ENCODE measurements around the gene PPM1N.
A peak's percentile ranks its signal among the peaks of the same experiment; 100 is the strongest.
"Not testable (repeated sequence)": the region's sequence is repeated elsewhere in the genome, so short reads cannot be mapped to it uniquely, and the experiment has no call there.

Gene PPM1N

DNA sequence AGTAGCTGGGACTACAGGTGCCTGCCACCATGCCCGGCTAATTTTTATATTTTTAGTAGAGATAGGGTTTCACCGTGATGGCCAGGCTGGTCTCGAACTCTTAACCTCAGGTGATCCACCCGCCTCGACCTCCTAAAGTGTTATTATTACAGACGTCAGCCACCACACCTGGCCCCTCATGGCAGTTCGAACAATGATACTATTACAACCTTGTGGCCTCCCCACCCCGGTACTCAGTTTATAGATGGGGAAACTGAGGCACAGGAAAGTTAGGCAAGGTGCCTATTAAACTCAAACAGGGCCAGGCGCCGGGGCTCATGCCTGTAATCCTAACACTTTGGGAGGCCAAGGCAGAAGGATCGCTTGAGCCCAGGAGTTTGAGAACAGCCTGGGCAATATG lies 12.1 kb downstream of the PPM1N start:
- not testable (repeated sequence) for DNase-seq

DNA sequence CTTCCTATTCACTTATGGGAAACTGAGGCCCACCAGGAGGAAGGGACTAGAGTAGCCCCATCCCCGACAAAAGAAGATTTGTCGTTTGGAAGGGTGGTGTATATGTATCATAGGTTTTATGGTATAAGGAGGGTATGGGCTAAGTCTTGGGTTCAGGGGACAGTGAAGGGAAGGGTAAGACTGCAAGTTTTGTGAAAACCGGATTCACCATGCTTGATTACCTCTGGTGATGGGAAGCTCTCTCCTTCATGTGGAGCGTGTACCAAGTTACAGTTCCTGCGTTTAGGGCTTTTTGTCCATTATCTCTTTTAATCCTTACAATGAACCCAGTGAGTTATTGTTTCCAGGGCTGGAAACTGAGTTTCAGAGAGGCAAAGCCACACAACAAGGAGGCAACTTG lies 12.8 kb downstream of the PPM1N start:
- no peak for DNase-seq

DNA sequence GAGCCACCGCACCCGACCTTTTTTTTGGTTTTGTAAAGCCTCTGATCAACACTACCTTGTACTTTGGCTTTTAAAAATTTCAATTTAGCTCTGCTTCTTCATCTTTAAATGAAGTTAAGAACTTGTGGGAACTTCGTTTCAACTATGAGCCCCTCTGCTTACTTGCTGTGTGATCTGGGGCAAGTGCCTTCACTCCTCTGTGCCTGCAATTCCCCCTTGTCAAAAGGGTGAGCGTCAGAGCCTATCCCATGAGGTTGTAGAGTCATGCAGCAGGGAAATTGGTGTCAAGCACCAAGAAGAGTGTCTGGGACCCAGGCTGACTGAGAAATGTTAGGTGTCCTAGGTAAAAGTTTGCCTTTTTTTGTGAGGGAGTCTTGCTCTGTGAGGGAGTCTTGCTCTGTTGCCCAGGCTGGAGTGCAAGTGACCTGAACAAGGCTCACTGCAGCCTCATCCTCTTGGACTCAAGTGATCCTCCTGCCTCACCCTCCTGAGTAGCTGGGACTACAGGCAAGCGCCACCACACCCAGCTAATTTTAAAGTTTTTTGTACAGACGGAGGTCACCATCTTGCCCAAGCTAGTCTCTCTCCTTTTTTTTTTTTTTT lies 14.7 kb downstream of the PPM1N start:
- DNase-seq, result no peak

DNA sequence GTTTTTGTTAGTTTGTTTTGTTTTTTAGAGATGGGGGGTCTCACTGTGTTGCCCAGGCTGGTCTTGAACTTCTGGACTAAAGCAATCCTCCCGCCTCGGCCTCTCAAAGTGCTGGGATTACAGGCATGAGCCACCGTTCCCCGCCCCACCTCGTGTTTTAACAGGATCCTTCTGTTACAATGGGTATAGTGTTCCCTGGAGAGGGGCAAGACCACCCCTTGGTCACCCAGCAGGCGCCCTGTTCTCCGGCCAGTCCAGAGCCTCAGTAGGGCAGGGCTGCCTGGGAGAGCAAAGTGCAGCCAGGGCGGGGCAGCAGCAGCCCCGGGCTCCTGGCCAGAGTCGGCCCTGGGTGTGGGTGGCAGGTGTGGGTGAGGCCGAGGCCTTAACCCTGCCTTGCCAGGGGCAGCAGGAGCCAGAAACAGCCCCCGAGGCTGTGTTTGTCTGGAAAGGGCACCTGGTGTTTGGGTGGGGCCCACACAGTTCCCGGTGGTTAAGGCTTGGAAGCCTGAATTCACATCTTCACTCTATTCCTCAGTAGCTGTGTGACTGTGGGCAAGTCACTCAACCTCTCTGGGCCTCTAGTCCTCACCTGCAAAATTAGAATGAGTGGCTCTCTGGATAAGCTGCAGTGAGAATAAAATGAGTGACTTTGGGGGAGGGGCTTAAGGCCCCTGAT lies 16.3 kb downstream of the PPM1N start:
- DNase-seq, result no peak

DNA sequence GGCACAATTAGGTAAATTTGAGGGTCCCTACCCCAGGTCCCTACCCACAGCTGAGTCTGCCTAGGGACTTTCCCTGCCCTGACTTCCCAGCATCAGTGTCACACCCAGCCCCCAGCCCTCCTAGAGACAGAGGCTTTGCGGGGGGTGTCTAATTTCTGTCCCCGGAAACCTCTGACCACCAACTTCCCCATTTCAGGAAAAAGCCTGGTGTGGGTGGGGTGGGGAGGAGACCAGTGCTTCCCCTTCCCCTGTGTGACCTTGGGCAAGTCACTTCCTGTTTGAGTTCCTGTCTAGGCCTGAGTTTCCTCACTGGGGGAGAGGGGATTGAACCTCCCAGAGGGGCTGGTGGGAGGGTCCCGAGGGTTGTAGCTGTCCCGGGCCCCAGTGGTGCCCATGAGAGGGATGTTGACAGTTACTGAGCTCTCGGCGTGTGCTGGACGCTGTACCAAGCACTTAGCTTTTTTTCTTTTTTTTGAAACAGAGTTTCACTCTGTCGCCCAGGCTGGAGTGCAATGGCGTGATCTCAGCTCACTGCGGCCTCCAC lies 16.9 kb downstream of the PPM1N start:
- DNase-seq, result no peak

DNA sequence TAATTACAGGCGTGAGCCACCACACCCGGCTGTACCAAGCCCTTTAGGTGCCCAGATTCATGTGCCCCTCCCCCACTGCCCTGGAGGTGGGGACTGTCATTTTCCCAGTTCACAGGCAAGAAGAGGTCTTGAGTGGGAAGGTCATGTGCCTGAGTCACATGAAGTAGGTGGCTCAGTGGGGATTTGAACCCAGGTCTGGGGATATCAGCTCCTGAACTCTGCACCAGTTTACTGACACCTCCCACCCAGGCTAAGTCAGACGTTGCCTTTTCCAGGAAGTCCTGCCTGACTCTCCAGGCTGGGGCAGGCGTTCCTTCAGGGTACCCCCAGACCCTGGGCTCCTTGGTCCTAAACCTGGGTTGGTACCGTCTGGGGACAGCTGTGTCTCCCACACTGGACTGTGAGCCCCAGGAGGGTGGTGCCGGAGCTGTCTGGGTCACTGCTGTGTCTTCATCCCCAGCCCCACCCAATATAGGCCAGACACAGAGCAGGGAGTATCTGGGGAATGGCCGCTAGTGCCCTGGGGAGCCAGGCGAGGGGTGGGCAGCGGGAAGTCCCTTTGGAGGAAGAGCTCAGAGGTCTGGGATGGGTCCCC lies 17.7 kb downstream of the PPM1N start:
- DNase-seq, result no peak

DNA sequence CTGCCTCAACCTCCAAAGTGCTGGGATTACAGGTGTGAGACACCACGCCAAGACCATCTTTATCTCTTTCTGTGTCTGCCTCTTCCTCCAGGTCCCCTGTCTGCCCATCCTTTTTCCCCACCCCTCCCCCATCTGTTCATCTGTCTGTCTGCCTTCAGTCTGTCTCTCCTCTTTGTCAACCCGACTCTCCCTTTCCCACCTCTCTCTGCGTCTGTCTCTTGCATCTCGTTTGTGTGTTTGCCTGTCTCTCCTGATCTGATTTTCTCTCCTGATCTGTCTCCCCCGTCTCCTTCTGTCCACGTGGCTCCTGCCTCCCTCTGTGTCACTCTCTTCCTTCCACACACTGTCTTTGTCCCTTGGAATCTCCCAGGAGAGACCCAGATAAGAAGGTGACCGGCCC lies 19.0 kb downstream of the PPM1N start:
- no peak for DNase-seq

DNA sequence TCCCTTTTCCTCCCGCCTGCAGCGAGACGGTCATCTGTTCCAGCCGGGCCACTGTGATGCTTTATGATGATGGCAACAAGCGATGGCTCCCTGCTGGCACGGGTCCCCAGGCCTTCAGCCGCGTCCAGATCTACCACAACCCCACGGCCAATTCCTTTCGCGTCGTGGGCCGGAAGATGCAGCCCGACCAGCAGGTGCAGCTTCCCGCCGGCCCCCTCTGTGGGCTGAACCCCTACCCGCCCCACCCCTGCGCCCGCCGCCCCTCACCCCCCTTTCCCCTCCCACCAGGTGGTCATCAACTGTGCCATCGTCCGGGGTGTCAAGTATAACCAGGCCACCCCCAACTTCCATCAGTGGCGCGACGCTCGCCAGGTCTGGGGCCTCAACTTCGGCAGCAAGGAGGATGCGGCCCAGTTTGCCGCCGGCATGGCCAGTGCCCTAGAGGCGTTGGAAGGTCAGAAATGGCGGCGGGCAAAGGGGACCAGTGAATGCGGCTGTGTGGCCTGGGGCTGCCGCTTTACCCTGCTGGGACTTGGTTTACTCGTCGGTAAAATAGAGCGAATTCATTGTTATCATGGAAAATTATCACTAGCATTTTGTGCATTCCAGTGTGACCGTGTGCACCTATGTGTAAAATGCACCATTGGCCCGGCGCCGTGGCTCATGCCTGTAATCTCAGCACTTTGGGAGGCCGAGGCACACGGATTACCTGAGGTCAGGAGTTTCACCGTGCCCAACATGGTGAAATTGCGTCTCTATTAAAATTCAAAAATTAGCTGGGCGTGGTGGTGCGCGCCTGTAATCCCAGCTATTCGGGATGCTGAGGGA lies 19.6 kb downstream of the PPM1N start:
- DNase-seq, result no peak

DNA sequence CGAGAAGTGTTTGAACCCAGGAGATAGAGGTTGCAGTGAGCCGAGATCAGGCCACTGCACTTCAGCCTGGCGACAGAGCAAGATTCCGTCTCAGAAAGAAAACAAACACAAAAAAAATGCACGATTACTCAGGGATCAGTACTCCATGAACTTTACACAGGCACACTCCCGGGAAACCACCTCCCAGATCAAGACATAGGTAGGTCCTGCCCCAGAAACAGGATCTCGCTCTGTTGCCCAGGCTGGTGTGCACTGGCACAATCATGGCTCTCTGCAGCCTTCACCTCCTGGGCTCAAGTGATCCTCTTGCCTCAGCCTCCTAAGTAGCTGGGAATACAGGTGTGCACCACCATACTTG lies 20.2 kb downstream of the PPM1N start:
- DNase-seq, result no peak

DNA sequence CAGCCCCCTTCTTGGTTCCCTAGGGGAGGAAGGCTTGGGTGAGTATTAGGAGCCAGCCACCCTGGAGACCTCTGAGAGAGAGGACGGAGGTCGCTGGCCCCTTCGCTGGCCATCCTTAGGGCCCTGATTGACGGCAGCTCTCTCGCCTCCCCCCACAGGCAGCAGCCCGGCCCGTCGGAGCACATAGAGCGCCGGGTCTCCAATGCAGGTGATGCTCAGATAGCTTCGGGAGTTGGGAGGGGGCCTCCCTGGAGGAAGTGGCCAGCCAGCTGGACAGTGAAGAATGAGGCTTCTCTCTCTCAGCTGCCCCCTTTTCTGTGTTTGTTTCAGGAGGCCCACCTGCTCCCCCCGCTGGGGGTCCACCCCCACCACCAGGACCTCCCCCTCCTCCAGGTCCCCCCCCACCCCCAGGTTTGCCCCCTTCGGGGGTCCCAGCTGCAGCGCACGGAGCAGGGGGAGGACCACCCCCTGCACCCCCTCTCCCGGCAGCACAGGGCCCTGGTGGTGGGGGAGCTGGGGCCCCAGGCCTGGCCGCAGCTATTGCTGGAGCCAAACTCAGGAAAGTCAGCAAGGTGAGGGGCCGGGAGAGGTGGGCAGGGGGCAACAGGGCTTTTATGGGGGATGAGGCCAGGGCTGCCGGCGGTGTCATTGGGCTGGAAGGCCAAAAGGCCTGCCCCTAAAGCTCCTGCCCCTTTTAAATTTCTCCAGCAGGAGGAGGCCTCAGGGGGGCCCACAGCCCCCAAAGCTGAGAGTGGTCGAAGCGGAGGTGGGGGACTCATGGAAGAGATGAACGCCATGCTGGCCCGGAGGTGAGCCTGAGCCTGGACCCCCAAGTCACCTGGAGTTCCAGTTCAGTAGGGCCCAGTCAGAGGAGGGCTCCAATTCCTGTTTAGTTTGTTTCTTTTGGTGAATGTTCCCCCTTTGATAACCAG lies 24.0 kb downstream of the PPM1N start:
- DNase-seq, result no peak

DNA sequence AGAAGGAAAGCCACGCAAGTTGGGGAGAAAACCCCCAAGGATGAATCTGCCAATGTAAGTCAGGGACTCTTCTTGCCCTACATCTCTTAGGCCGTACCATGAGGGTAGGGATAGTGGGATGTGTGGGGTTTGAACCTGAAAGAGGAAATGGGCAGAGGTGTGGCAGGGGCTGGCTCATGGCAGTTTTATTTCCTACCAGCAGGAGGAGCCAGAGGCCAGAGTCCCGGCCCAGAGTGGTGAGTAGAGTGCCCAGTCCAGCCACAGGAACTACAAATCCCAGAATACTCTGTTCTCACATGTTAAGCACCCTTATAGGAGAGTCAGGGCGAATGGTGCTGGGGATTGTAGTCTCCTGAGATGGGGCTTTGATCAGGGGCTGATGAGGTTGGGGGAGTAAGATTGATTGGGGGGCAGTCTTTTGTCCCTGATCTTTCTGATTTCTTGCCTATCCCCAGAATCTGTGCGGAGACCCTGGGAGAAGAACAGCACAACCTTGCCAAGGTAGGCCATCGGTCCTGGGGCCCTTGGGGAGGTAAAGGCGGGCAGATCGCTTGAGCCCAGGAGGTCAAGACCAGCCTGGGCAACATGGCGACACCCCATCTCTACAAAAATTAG lies 25.5 kb downstream of the PPM1N start:
- peak; percentile 58 to 90 for DNase-seq

DNA sequence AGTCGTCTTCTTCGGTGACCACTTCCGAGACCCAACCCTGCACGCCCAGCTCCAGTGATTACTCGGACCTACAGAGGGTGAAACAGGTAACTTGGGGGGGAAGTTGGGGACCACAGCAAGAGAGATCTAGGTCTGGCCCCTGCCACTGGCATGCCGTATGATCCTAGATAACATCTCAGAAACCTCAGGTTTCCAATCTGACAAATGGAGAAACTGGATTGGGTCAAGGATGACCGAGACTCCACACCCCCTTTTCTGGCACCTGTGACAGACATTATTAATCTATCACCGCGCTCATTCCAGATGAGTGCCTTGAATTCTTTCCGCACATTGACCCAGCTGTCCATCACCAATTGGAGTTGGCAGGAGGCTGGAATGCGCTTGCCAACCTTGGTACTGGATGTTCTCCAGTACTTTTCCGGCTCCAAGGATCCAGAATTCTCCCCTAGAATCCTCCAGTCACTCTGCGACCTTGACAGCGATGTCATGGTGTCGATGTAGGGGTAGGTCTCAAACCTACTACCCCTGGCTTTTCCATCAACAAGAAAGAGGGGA lies 26.4 kb downstream of the PPM1N start:
- DNase-seq, result no peak

DNA sequence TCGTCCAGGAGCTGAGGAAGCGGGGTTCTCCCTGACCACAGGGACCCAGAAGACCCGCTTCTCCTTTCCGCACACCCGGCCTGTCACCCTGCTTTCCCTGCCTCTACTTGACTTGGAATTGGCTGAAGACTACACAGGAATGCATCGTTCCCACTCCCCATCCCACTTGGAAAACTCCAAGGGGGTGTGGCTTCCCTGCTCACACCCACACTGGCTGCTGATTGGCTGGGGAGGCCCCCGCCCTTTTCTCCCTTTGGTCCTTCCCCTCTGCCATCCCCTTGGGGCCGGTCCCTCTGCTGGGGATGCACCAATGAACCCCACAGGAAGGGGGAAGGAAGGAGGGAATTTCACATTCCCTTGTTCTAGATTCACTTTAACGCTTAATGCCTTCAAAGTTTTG lies 27.9 kb downstream of the PPM1N start:
- no peak for DNase-seq

DNA sequence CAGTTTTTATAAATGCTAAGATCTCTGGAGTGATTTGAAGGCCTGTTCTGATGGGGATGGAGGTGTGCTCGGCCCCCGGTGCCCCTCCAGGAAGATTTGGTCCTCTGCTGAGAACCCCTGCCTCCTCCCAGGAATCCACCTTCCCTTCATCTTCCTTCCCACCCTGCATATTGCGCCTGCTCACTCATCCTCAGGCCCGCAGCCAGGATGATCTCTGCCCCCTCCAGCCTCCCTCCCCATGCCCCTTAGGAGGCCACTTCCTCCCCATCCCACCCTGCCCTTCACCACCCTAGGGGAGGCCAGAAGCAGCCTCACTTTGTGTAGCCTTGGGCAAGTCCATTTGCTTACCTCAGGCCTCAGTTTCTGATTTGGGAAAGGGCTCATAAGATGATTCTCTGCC lies 28.7 kb downstream of the PPM1N start:
- DNase-seq, result no peak

DNA sequence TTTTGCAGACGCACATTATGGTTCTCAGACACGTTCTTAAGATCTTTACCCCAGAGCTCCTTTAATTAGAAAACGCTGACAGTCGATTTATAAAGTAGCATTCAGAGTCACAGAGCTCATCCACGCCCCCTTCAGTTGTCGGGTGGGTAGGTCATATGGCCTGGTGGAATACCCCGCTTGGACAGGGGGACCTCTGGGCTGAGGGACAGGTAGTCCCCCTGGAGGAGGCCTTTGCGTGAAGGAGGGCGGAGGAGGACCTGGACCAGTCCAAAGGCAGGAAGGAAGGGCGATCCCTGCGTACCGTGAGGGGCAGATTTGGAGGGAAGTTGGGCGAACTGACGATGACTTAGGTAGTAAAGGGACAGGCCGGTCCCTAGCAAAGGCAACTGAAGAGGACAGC lies 29.5 kb downstream of the PPM1N start:
- no peak for DNase-seq

DNA sequence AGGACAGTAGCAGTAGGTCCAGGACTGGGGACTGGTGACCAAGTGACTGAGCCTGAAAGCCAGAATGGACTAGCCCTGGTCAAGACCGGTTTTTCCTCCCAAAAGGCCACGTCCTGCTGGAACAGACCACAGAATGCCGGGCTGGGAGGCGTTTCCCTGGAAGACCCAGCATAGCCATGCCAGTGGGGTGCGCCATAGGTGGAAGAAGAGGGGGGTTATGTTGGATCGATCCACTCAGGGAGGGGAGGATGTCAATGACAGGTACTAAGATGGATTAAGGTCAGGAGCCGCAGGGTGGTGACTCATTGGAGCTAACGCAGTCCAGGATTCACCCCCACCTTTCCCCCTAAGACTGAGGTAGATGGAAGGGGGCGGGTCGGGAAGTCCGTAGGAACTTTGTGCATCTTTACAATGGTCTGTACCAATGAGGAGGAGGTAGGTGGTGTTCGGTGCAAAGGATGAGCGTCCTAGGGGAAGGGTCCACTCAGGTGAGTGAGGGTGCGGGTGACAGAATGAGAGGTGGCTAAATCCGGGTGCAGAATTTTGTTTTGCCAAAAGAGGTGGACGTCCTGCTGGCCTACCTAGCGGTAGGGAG lies 30.0 kb downstream of the PPM1N start:
- no peak for DNase-seq

DNA sequence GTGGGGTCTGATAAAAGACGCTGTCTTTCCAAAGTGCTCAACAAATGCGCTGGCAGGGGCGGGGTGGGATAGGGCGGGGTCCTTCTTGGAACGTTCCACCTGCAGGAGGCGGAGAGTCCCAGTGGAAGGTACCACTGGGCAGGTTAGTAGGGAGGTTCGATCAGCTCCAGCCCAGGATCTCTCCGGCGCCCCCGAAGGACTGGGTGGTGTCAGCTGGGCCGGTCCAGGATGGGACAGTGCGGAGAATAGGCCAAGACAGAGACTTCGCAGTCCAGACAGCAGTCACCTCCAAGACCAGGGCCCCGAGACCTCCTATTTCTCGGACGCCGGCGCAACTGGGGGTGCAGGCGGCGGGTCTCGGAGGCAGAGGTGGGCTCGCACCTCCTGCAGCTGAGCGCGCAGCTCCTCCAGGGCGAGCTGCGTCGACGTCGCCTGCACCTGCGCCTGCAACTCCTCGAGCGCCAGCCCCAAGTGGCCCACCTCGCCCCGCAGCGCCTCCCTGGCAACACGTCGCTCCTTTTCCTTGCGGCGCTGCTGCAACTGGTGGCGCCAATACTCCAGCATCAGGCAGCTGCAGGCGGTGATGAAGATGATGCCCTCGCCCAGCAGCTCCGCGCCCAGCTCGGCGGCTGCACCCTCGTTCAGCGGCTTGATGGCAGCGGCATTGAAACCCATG lies 30.6 kb downstream of the PPM1N start:
- peak in 1 of 2 experiments; percentile 48 for DNase-seq

DNA sequence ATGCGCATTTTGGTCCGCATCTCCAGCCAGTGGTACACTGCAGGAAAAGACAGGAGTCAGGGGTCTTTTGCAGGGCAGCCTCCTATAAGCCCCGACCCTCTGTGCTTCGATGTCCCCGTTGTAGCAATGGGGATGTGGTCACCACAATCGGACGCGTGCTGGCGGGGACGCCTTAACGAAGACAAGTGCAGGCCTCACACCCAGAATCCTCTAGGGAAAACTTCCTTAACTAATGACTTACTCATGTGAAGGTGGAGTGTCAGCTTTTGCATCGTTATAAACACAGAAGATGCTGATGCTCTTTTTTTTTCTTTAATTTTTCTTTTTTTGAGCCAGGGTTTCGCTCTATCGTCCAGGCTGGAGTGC lies 31.2 kb downstream of the PPM1N start:
- no peak for DNase-seq

DNA sequence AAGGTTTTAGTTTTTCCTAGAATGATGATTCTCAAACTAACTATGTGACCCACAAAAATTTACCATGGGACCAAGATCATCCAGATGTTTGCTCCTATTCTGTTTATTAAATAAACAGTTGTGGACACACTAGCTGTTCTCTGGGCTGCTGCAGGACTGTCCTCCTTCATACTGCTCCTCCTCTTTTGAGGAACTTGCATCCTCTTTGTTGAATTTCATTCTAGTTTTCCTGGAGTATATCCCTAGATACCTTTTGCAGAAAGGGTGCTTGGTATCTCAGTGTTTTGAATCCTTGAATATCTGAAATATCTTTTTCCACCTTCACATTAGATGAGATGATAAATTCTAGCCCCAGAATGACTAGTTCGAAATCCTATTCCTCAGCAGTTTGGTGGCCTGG lies 33.1 kb downstream of the PPM1N start:
- DNase-seq, result no peak

DNA sequence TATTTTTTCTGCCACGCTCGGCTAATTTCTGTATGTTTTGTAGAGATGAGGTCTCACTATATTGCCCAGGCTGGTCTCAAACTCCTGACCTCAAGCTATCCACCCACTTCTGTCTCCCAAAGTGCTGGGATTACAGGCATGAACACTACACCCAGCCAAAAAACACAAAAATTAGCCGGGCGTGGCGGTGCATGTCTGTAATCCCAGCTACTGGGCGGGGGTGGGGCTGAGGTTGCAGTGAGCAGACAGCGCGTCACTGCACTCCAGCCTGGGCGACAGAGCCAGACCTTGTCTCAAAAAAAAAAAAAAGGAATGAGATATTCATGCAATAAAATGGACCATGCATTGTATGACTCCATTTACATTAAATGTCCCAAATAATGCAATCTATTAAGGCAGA lies 41.2 kb downstream of the PPM1N start:
- no peak for DNase-seq

DNA sequence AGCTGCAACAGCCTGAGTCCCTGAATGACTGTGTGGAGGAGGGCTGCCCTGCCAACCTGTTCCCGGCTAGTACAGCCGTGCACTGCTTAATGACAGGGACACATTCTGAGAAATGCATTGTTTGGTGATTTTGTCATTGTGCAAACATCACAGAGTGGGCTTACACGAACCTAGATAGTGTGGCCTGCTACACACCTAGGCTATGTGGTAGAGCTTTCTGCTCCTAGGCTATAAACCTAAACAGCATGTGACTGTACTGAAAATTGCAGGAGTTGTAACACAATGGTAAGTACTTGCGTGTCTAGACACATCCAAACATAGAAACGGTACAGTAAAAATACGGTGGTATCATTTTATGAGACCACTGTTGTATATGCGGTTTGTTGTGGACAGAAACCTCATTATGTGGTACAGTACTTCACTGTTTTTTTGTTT lies 44.0 kb downstream of the PPM1N start:
- no peak for DNase-seq

Measured in cerebellar nuclear complex (tissue), 1 donor.